ENCODE results near the gene VSTM4.

DNA sequence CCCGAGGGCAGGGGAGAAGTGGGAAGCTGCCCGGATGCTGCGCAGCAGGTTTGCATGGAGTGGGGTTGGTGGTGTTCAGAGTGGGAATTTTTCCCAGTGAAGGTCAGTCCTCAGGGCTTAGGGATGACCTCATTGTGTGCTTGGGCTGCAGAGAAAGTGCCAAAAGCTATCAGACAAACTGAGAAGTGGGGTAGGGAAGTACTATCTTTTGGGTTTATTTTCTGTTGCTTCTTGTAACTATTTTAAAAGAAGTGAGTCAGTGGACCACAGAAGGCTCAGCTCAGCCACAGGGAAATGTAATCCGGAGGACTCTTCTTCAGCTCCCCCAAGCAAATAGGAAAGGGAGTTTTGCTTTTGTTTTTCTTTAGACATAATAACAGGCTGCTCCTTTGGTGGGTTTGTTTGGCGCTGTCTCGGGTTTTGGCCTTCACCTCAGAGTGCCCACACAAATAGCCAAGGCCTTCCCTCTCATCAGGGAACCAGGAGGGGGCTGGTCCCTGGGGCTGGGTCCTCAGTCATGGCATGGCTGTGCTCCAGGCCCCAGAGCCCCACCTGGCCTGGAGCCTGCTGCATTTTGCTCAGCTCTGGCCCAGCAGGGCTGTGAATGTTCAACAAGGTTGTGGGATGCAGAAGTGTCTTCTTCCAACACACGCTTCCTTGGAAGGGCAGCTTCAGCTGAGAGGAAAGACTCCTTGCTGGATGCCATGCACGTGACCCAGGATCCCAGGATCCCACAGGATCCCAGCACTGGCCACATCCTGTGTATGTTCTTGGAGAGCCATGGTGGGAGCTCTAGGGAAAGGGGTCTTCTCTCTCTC is 23.9 kb upstream of the VSTM4 start:
- no peak for TF ChIP-seq POLR2A (IDR thresholded peaks at IDR 0.05)
- TF ChIP-seq, protein P1, sequence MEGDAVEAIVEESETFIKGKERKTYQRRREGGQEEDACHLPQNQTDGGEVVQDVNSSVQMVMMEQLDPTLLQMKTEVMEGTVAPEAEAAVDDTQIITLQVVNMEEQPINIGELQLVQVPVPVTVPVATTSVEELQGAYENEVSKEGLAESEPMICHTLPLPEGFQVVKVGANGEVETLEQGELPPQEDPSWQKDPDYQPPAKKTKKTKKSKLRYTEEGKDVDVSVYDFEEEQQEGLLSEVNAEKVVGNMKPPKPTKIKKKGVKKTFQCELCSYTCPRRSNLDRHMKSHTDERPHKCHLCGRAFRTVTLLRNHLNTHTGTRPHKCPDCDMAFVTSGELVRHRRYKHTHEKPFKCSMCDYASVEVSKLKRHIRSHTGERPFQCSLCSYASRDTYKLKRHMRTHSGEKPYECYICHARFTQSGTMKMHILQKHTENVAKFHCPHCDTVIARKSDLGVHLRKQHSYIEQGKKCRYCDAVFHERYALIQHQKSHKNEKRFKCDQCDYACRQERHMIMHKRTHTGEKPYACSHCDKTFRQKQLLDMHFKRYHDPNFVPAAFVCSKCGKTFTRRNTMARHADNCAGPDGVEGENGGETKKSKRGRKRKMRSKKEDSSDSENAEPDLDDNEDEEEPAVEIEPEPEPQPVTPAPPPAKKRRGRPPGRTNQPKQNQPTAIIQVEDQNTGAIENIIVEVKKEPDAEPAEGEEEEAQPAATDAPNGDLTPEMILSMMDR (IDR thresholded peaks at IDR 0.05): no peak

Measured in heart left ventricle (tissue), 13 donors.